Bronchial epithelial cell (primary cell): ENCODE measurements around the gene DYNLT2B. TPM values are rescaled to one million over a fixed set of nuclear protein-coding genes. Genes with fewer than 3 reads are reported as not detected.

Experiments used
- DNase-seq: peaks from one replicate; pipeline ENCODE4 v3.0.0-alpha.2; 2010; ENCODE audit warnings: low read depth
- FAIRE-seq: peaks from 2 replicates; lab custom pipeline; 2011; peaks lifted over from hg19 to GRCh38; lab: Jason Lieb, UNC
- H3K27me3 ChIP-seq: 2 replicates; pipeline ENCODE4 v1.5.1; 2011; ENCODE audit warnings: low read length; ENCODE audit not compliant: control insufficient read depth, insufficient read depth
- H3K36me3 ChIP-seq: 2 replicates; pipeline ENCODE4 v1.5.1; 2011; ENCODE audit warnings: low read length; ENCODE audit not compliant: control insufficient read depth, insufficient read depth
- H3K4me3 ChIP-seq: 2 replicates; pipeline ENCODE4 v1.5.1; 2011; ENCODE audit warnings: mild to moderate bottlenecking, low read depth, low read length, control low read depth
- CTCF ChIP-seq: IDR thresholded peaks from 2 replicates; pipeline ENCODE4 v1.5.1; 2011; ENCODE audit warnings: mild to moderate bottlenecking, moderate library complexity, low read length, control low read depth, inconsistent platforms; ENCODE audit not compliant: insufficient read depth, severe bottlenecking
- total RNA-seq: library from RNA; depleted of rRNA; stranded (reverse); fragments of >200 nt; gene quantifications from 2 replicates; pipeline ENCODE4 v1.2.1, GENCODE V29; 2014

DYNLT2B gene
- total RNA-seq, 1 donor from 2014 or later = 17.1 TPM

GRCh38 chr3:196284396-196284795 is 33.6 kb downstream of the DYNLT2B start:
- Histone ChIP-seq H3K27me3 (no peaks in the 10 kb centered on the region), H3K36me3 (peaks cover 1% of the 10 kb centered on the region), H3K4me3 (no peak overlapping the region)
- DNase-seq (no peak), FAIRE-seq (no peak)
- TF ChIP-seq CTCF = no peak

GRCh38 chr3:196281962-196282361 is 36.1 kb downstream of the DYNLT2B start:
- no peaks in the 10 kb centered on the region for H3K27me3 ChIP-seq
- H3K4me3 ChIP-seq = no peak overlapping the region
- no peak for TF ChIP-seq CTCF
- DNase-seq (no peak), FAIRE-seq (no peak)
- H3K36me3 ChIP-seq = peaks cover 1% of the 10 kb centered on the region

- DNase-seq = no peak
- no peak overlapping the region for H3K4me3 ChIP-seq
- FAIRE-seq = no peak
These were observed 37.2 kb downstream of the DYNLT2B start for GRCh38 chr3:196280689-196281440.

GRCh38 chr3:196275126-196275525 is 42.9 kb downstream of the DYNLT2B start:
- no peak for TF ChIP-seq CTCF
- no peak for FAIRE-seq
- H3K4me3 ChIP-seq = no peak overlapping the region
- no peak for DNase-seq
- H3K36me3 ChIP-seq = peaks cover 18% of the 10 kb centered on the region
- no peaks in the 10 kb centered on the region for H3K27me3 ChIP-seq

More at GRCh38 chr3:196280689-196281440, 37.2 kb downstream of the DYNLT2B start:
- TF ChIP-seq CTCF = no peak
- no peaks in the 10 kb centered on the region for H3K27me3 ChIP-seq
- peaks cover 1% of the 10 kb centered on the region for H3K36me3 ChIP-seq

- no peak for TF ChIP-seq CTCF
- no peaks in the 10 kb centered on the region for H3K27me3 ChIP-seq
- no peak overlapping the region for H3K4me3 ChIP-seq
- peaks cover 18% of the 10 kb centered on the region for H3K36me3 ChIP-seq
- DNase-seq (peak; percentile 28), FAIRE-seq (no peak)
These were observed 43.5 kb downstream of the DYNLT2B start for GRCh38 chr3:196274585-196274984.
